Large intestine (tissue), 3 donors: ENCODE results near the gene IFT43. TPM values are rescaled to one million over a fixed set of nuclear protein-coding genes. Genes with fewer than 3 reads are reported as not detected.

Experiments used
- DNase-seq, 2 donors: peaks; one replicate each; pipeline versions ENCODE4 v3.0.0 to v3.0.0-alpha.2; 2013
- H3K27ac ChIP-seq: one replicate; pipeline ENCODE4 v1.5.1; 2013; ENCODE audit warnings: low read length
- H3K27me3 ChIP-seq: 2 replicates; pipeline ENCODE4 v1.6.1; 2013; ENCODE audit warnings: low read length; ENCODE audit not compliant: control insufficient read depth, insufficient read depth
- H3K36me3 ChIP-seq: 2 replicates; pipeline ENCODE4 v1.6.1; 2013; ENCODE audit warnings: low read length; ENCODE audit not compliant: control insufficient read depth, insufficient read depth
- H3K4me1 ChIP-seq: one replicate; pipeline ENCODE4 v1.6.1; 2013; ENCODE audit warnings: low read length; ENCODE audit not compliant: control insufficient read depth, insufficient read depth
- H3K4me3 ChIP-seq: one replicate; pipeline ENCODE4 v1.5.1; 2013; ENCODE audit warnings: low read length
- H3K9me3 ChIP-seq: one replicate; pipeline ENCODE4 v1.6.1; 2013; ENCODE audit warnings: mild to moderate bottlenecking, low read depth, low read length, moderate library complexity; ENCODE audit not compliant: control insufficient read depth
- WGBS: methylation state at CpG from one replicate; pipeline ENCODE4 v1.1.5; 2013; ENCODE audit warnings: low lambda C conversion rate; ENCODE audit not compliant: insufficient coverage; 5-methylcytosine and 5-hydroxymethylcytosine counted together
- polyA plus RNA-seq: library from polyadenylated mRNA; unstranded; fragments of 120-200 nt; gene quantifications from one replicate; pipeline ENCODE4 v1.2.1, GENCODE V29; 2013

The IFT43 gene
- polyA plus RNA-seq, 1 donor = 44.8 TPM

- DNase-seq = peak in 1 of 2 donors; percentile 31
These were observed 116.1 kb downstream of the IFT43 start for GRCh38 chr14:76101391-76102379.

GRCh38 chr14:76104802-76105355 lies 119.3 kb downstream of the IFT43 start:
- Histone ChIP-seq H3K27me3 (no peaks in the 10 kb centered on the region), H3K27ac (no peak overlapping the region), H3K36me3 (no peaks in the 10 kb centered on the region), H3K4me1 (no peaks in the 10 kb centered on the region), H3K4me3 (no peak overlapping the region), H3K9me3 (no peaks in the 10 kb centered on the region)
- no peak for DNase-seq
- no CpG with 5 or more reads among the region's 8 CpGs for WGBS

More at GRCh38 chr14:76101391-76102379, 116.1 kb downstream of the IFT43 start:
- Histone ChIP-seq H3K4me3 (no peak overlapping the region), H3K27me3 (peaks cover 2% of the 10 kb centered on the region), H3K36me3 (no peaks in the 10 kb centered on the region), H3K9me3 (no peaks in the 10 kb centered on the region), H3K27ac (no peak overlapping the region), H3K4me1 (no peaks in the 10 kb centered on the region)
- WGBS = 0% methylated on average over 1 of the region's 10 CpGs

GRCh38 chr14:76106188-76106587 lies 120.6 kb downstream of the IFT43 start:
- H3K36me3 ChIP-seq = no peaks in the 10 kb centered on the region
- H3K4me3 ChIP-seq = no peak overlapping the region
- no peak overlapping the region for H3K27ac ChIP-seq
- H3K27me3 ChIP-seq = no peaks in the 10 kb centered on the region
- H3K4me1 ChIP-seq = no peaks in the 10 kb centered on the region
- no peaks in the 10 kb centered on the region for H3K9me3 ChIP-seq
- DNase-seq = no peak
- WGBS = no CpG with 5 or more reads among the region's 2 CpGs

- no peaks in the 10 kb centered on the region for H3K36me3 ChIP-seq
- peaks cover 2% of the 10 kb centered on the region for H3K27me3 ChIP-seq
- H3K27ac ChIP-seq = no peak overlapping the region
- no CpG with 5 or more reads among the region's 14 CpGs for WGBS
- no peak overlapping the region for H3K4me3 ChIP-seq
- H3K9me3 ChIP-seq = no peaks in the 10 kb centered on the region
- DNase-seq = no peak
- no peaks in the 10 kb centered on the region for H3K4me1 ChIP-seq
These were observed 123.7 kb downstream of the IFT43 start for GRCh38 chr14:76109087-76109880.

GRCh38 chr14:76112889-76113624 lies 127.5 kb downstream of the IFT43 start:
- H3K4me1 ChIP-seq = no peaks in the 10 kb centered on the region
- no peak overlapping the region for H3K27ac ChIP-seq
- no peak for DNase-seq
- no peak overlapping the region for H3K4me3 ChIP-seq
- WGBS = no CpG with 5 or more reads among the region's 22 CpGs
- no peaks in the 10 kb centered on the region for H3K36me3 ChIP-seq
- H3K27me3 ChIP-seq = peaks cover 2% of the 10 kb centered on the region
- no peaks in the 10 kb centered on the region for H3K9me3 ChIP-seq

- no peak overlapping the region for H3K27ac ChIP-seq
- no peaks in the 10 kb centered on the region for H3K4me1 ChIP-seq
- H3K9me3 ChIP-seq = no peaks in the 10 kb centered on the region
- no peak for DNase-seq
- H3K4me3 ChIP-seq = no peak overlapping the region
- peaks cover 2% of the 10 kb centered on the region for H3K27me3 ChIP-seq
- WGBS = no CpG with 5 or more reads among the region's 8 CpGs
- H3K36me3 ChIP-seq = no peaks in the 10 kb centered on the region
These were observed 128.1 kb downstream of the IFT43 start for GRCh38 chr14:76113691-76114090.

GRCh38 chr14:76115010-76115422 lies 129.5 kb downstream of the IFT43 start:
- no peak for DNase-seq
- Histone ChIP-seq H3K36me3 (no peaks in the 10 kb centered on the region), H3K27me3 (peaks cover 2% of the 10 kb centered on the region), H3K27ac (no peak overlapping the region), H3K9me3 (no peaks in the 10 kb centered on the region), H3K4me1 (no peaks in the 10 kb centered on the region), H3K4me3 (no peak overlapping the region)
- WGBS = 42% methylated on average over 1 of the region's 2 CpGs

GRCh38 chr14:76117789-76118484 lies 132.4 kb downstream of the IFT43 start:
- no peaks in the 10 kb centered on the region for H3K36me3 ChIP-seq
- peaks cover 2% of the 10 kb centered on the region for H3K27me3 ChIP-seq
- no peaks in the 10 kb centered on the region for H3K9me3 ChIP-seq
- H3K4me1 ChIP-seq = no peaks in the 10 kb centered on the region
- H3K4me3 ChIP-seq = no peak overlapping the region
- no peak overlapping the region for H3K27ac ChIP-seq
- WGBS = no CpG with 5 or more reads among the region's 16 CpGs
- no peak for DNase-seq

GRCh38 chr14:76118594-76118993 lies 133.0 kb downstream of the IFT43 start:
- Histone ChIP-seq H3K4me1 (no peaks in the 10 kb centered on the region), H3K4me3 (no peak overlapping the region), H3K27ac (no peak overlapping the region), H3K9me3 (no peaks in the 10 kb centered on the region), H3K36me3 (no peaks in the 10 kb centered on the region), H3K27me3 (no peaks in the 10 kb centered on the region)
- peak in 1 of 2 donors; percentile 36 for DNase-seq
- no CpG with 5 or more reads among the region's 4 CpGs for WGBS
